ENCODE data around the gene C1orf174. TPM values are rescaled to one million over a fixed set of nuclear protein-coding genes. Genes with fewer than 3 reads are reported as not detected.

C1orf174 gene
- total RNA-seq, 8 experiments from 2014 or later: 11.7 to 34.0 (median 22.9) TPM

GRCh38 chr1:3850857-3851256 lies 49.2 kb downstream of the C1orf174 start:
- in situ Hi-C loops (cut with MboI; ENCODE audit: low pct_unique_long_range_greater_than_20kb in 2 of 9, low sequenced_read_pairs in 9 of 9, unreplicated experiment in 9 of 9): no loop called here
- ATAC-seq (replicated peaks in 6 of 8): peak in 2 of 8 experiments; percentile 23 to 74
- Histone ChIP-seq H3K27ac (no peak overlapping the region), H3K4me3 (no peak overlapping the region), H3K4me1 (replicated peaks in 1 of 2) (peaks cover 4 to 5% of the 10 kb centered on the region in 2 donors)
- 63 to 100% (median 87%) methylated on average over 1 to 11 of the region's 12 CpGs; no CpG with 5 or more reads in 3 of the 10 experiments for WGBS, 10 experiments

GRCh38 chr1:3847081-3847480 lies 53.0 kb downstream of the C1orf174 start:
- Histone ChIP-seq H3K27ac (no peak overlapping the region), H3K4me3 (no peak overlapping the region), H3K4me1 (replicated peaks in 1 of 2) (no peaks in the 10 kb centered on the region)
- ATAC-seq (replicated peaks in 6 of 8): no peak
- 53 to 96% (median 85%) methylated on average over 2 to 6 of the region's 6 CpGs for WGBS, 10 experiments
- in situ Hi-C loops (cut with MboI; ENCODE audit: low pct_unique_long_range_greater_than_20kb in 2 of 9, low sequenced_read_pairs in 9 of 9, unreplicated experiment in 9 of 9): no loop called here

- ATAC-seq (replicated peaks in 6 of 8): no peak
- WGBS, 10 experiments: 78 to 100% (median 94%) methylated on average over 1 to 3 of the region's 3 CpGs
- Histone ChIP-seq H3K4me3 (no peak overlapping the region), H3K27ac (no peak overlapping the region), H3K4me1 (replicated peaks in 1 of 2) (no peaks in the 10 kb centered on the region)
- in situ Hi-C loops (cut with MboI; ENCODE audit: low pct_unique_long_range_greater_than_20kb in 2 of 9, low sequenced_read_pairs in 9 of 9, unreplicated experiment in 9 of 9): no loop called here
Measured at GRCh38 chr1:3846541-3846940, 53.5 kb downstream of the C1orf174 start.

DNA sequence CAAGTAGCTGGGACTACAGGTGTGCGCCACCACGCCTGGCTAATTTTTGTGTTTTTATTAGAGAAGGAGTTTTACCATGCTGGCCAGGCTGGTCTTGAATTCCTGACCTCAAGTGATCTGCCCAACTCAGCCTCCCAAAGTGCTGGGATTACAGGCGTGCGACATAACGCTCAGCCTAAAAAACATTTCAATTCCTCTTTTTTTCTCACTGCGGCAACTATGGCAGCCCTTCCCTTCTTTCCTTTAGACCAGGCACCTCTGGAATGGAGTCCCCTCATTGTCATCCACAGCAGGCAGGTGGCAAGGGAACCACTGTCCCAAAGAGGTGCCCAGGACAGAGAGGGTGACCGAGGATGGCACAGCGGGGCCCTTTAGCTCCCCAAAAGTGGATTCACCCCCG lies 57.2 kb downstream of the C1orf174 start:
- ATAC-seq (replicated peaks in 6 of 8): no peak
- Histone ChIP-seq H3K4me3 (no peak overlapping the region), H3K27ac (no peak overlapping the region), H3K4me1 (replicated peaks in 1 of 2) (no peaks in the 10 kb centered on the region)
- in situ Hi-C loops (cut with MboI; ENCODE audit: low pct_unique_long_range_greater_than_20kb in 2 of 9, low sequenced_read_pairs in 9 of 9, unreplicated experiment in 9 of 9): no loop called here
- WGBS, 10 experiments: 88 to 100% (median 98%) methylated on average over 1 to 9 of the region's 9 CpGs; no CpG with 5 or more reads in 3 of the 10 experiments

DNA sequence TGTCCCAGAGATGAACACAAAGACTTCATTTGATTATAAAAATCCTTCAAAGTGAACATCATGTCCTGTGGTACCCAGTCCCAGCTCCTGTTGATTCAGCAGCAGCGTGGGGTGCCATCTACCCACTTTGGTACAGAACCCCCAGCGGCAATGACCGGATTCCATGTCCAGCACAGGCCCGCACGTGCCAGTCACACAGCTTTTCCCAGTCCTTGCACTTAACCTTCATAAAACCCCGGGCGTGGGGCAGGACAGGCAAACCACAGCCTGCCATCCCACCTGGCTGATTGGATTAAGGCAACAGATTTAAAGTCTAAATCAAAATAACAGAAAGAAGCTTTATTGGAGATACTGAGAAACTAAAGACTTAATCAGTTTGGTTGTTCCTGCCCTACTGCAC lies 58.6 kb downstream of the C1orf174 start:
- ATAC-seq (replicated peaks in 6 of 8): no peak
- H3K4me1 ChIP-seq (replicated peaks in 1 of 2): no peaks in the 10 kb centered on the region
- WGBS, 10 experiments: 91 to 100% (median 96%) methylated on average over 3 to 7 of the region's 7 CpGs; no CpG with 5 or more reads in 4 of the 10 experiments
- in situ Hi-C loops (cut with MboI; ENCODE audit: low pct_unique_long_range_greater_than_20kb in 2 of 9, low sequenced_read_pairs in 9 of 9, unreplicated experiment in 9 of 9): no loop called here
- H3K4me3 ChIP-seq: no peak overlapping the region
- H3K27ac ChIP-seq: no peak overlapping the region

Other genes starting within 250 kb of the C1orf174 start
- gene TP73, start 247.8 kb downstream of the C1orf174 start, total RNA-seq: 1 to 10 TPM in 4 of 8 experiments, under 1 TPM in 4; 0.27 to 2.0 (median 0.83) TPM
- 1 to 10 TPM in 1 of 8 experiments, under 1 TPM in 6, not detected in 1; 0.11 to 1.2 (median 0.25) TPM for gene CCDC27, start 147.8 kb downstream of the C1orf174 start, total RNA-seq
- 1 to 10 TPM in 7 of 8 experiments, under 1 TPM in 1; 0.87 to 5.2 (median 2.7) TPM for gene SMIM1, start 127.5 kb downstream of the C1orf174 start, total RNA-seq
- gene LRRC47, start 103.8 kb downstream of the C1orf174 start, total RNA-seq: 10 to 100 TPM; 27.4 to 59.1 (median 39.8) TPM
- gene CEP104, start 43.1 kb downstream of the C1orf174 start, total RNA-seq: 10 to 100 TPM; 12.2 to 26.5 (median 19.8) TPM
- gene DFFB, start 42.8 kb downstream of the C1orf174 start, total RNA-seq: 1 to 10 TPM; 2.5 to 8.2 (median 5.6) TPM